Measurements from ENCODE around the gene PTPRM. TPM values are rescaled to one million over a fixed set of nuclear protein-coding genes. Genes with fewer than 3 reads are reported as not detected.

The PTPRM gene
- total and polyA plus RNA-seq, 2 donors (not counting 3 experiments of a cell fraction or from before 2014, with no cell fraction given), result 37.4 to 43.7 TPM

- Histone ChIP-seq H3K9me1 (replicated peaks; ENCODE audit: control insufficient read depth, extremely low read depth, insufficient read depth, low read length) (no peaks in the 10 kb centered on the region), H4K20me1 (replicated peaks; ENCODE audit: control insufficient read depth, extremely low read depth, insufficient read depth, low read length) (no peaks in the 10 kb centered on the region), H3K9me3 (replicated peaks; ENCODE audit: control insufficient read depth, insufficient read depth, low read length) (no peaks in the 10 kb centered on the region), H3K4me1 (ENCODE audit: control insufficient read depth, extremely low read depth, insufficient read depth, low read length) (no peaks in the 10 kb centered on the region), H2AFZ (ENCODE audit: low read depth, low read length) (no peak overlapping the region), H3K79me2 (ENCODE audit: control insufficient read depth, insufficient read depth, low read length) (no peaks in the 10 kb centered on the region), H3K9ac (replicated peaks; ENCODE audit: extremely low read depth, insufficient read depth, low read length) (no peak overlapping the region), H3K4me2 (ENCODE audit: insufficient read depth, low read length) (no peak overlapping the region), H3K4me3 (replicated peaks in 1 of 3; ENCODE audit: insufficient read depth in 1 of 3, low read depth in 1 of 3, low read length in 3 of 3) (no peak overlapping the region), H3K27ac (ENCODE audit: insufficient read depth, low read depth, low read length) (no peak overlapping the region), H3K27me3 (ENCODE audit: control insufficient read depth in 2 of 2, insufficient read depth in 2 of 2, low read length in 2 of 2) (no peaks in the 10 kb centered on the region), H3K36me3 (ENCODE audit: control insufficient read depth in 2 of 2, extremely low read depth in 1 of 2, insufficient read depth in 2 of 2, low read length in 2 of 2) (no peaks in the 10 kb centered on the region)
- no TSS peak for BruUV-seq (replicated peaks)
- DNase-seq (ENCODE audit: low read depth, low spot score) (no peak), FAIRE-seq (no peak)
- CTCF ChIA-PET, result interaction anchor here (0.6 kb wide), 1 partner anchor 29 kb away, joined by 3 read pairs; no protein-coding TSS in a partner anchor
- POLR2A ChIA-PET, result no interaction called here
- TF ChIP-seq MYC (IDR thresholded peaks at IDR 0.05; ENCODE audit: low read depth, low read length) (no peak), JUN (IDR thresholded peaks at IDR 0.05; ENCODE audit: borderline replicate concordance, insufficient read depth, insufficient read length, low read depth) (no peak), EZH2 (IDR thresholded peaks at IDR 0.05; ENCODE audit: borderline replicate concordance, low read depth, low read length, severe bottlenecking) (no peak), POLR2A (IDR thresholded peaks at IDR 0.05; ENCODE audit: low read depth, low read length) (no peak), MAX (IDR thresholded peaks at IDR 0.05; ENCODE audit: insufficient read depth, insufficient read length) (no peak), POLR2AphosphoS5 (IDR thresholded peaks at IDR 0.05; ENCODE audit: insufficient read depth, low read depth, low read length) (no peak), CTCF (IDR thresholded peaks at IDR 0.05; ENCODE audit: extremely low read depth in 1 of 2, insufficient read depth in 1 of 2, low read depth in 1 of 2, low read length in 2 of 2) (no peak), FOS (IDR thresholded peaks at IDR 0.05; ENCODE audit: borderline replicate concordance, insufficient read depth, low read length) (no peak), GATA2 (IDR thresholded peaks at IDR 0.05; ENCODE audit: insufficient read depth, insufficient read length, low read depth, low read length) (no peak)
- dilution Hi-C loops (cut with MboI; ENCODE audit: extremely low pct_ligation_motif_present, low sequenced_read_pairs) (no loop called here), intact Hi-C loops (cut with micrococcal nuclease) (no loop called here)
Measured at GRCh38 chr18:8341481-8342230, 774.5 kb downstream of the PTPRM start.

Measured in endothelial cell of umbilical vein (primary cell).